Fibroblast of skin of left quadriceps (primary cell): ENCODE results near the gene RFT1.

ENCODE experiments used
- DNase-seq, 2 experiments: peaks; one replicate each; pipeline ENCODE4 v3.0.0-alpha.2; 2013; ENCODE audit warnings: low read depth in 2 of 2

RFT1 gene

DNA sequence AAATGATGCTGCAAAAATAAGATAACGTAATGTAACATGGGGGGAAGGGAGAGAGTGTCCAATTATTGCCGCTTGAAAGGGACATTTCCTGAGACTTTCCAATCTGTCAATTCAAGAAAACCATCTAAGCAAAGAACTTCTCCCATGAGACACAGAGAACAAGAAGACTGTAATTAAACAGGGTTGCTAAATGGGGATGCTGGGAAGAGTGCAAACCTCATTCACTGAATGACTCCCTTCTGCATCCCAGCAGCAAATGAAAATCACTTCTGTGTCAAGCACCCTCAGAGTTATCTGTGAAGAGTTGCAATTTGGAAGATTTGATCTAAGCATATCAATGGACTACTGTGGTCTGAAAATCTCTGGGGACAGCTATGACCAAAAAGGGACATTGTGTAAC is 3.6 kb downstream of the RFT1 start:
- DNase-seq, result no peak

DNA sequence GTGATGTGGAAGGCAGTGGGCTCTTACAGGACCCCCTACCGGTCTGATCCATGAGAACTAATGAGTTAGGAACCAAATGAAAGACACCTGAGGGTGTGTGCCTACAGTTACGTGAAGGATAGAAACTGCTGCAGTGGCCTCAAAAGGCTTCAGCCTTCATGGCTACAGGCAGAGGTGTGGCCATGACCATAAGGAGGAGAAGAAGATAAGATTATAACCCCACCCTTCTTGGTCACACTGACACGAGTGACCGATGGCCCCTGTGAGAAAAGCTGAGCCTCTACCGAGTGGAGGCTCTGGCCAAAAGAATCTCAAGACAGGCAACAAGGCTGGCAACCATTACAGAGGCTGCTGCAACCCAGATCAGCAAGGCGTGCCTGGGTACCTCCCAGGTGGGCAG is 6.3 kb downstream of the RFT1 start:
- DNase-seq, result no peak

DNA sequence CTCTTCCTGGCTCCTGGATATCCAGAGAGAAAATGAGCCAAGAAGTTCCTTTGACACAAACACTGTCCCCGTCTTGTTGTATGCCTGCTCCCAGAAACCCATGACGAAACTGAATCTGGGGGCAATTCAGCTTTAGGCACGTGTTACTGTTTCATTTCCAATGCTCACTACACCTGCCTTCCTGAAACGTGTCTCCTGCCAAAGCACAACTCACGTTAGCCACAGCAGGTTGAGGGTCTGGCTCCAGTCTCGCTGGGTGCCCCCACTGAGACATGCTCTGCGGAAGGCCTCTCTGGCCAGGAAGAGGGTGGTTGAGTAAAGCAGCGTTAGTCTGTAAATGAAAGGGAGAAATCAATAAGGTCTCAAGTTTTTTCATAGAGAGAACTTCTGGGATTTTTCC is 6.7 kb downstream of the RFT1 start:
- no peak for DNase-seq

DNA sequence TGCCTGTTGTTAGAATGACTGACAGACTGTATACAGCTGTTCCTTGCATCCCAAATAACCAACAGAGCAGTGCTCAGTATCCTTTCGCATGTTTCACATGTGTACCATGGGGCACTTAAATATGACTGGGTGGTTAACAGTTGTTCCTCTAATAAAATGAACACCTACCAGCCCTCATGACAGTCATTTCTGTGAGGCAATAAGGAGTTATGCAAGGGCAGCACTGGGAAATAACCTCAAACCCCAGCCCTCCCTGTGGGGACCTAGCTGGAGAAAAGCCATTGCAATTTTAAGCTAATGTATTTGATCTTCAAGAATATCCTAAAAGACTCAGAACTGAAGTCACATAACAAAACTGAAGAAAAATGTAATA is 7.3 kb downstream of the RFT1 start:
- DNase-seq, result no peak

DNA sequence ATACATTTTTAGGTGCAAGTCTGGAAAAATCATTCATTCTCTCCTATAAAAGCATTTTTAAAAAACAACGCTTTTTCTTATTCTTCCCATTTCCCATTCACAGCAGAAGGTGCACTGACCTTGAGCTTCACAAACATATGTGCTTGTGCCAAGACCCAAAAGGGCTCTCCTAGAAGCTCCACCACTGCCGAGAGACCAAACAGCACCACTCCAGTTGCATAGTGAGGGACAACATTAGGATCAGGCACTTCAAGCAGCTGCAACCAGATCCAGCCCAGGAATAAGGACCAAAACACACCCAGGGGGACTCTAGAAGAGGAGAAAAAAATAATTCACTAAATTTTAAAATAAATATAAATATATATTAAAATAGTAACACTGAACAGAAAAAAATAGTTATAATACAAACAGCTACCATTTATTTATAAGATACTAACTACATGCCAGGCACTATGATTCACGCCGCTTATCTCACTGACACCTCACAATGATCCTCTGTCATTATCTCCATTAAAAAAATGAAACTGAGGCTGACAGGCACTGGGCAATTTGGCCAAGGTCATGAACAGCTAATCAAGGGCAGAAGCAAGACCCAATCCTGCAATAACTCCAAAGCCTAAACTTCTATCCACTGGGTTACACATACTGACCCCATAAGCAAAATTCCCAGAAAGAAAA is 7.8 kb downstream of the RFT1 start:
- DNase-seq, result no peak

DNA sequence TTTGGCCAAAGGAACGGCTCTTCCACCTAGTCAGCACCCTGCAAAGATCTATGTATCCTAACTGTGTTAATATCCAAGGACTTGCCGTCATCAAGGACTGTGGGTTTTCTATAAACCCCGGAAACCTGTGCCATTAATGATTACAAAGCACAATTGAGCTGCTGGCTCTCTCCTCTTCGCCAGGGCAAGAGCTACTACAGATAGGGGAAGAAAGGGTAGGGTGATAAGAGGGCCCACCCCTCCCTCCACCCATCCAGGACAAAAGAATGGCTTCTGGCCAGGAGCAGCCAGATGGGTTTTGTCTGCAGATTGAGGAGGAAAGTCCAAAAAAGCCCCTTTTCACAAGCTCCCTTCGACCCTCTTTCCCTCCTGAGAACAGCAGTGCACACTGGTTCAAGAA is 9.9 kb downstream of the RFT1 start:
- DNase-seq, result no peak

DNA sequence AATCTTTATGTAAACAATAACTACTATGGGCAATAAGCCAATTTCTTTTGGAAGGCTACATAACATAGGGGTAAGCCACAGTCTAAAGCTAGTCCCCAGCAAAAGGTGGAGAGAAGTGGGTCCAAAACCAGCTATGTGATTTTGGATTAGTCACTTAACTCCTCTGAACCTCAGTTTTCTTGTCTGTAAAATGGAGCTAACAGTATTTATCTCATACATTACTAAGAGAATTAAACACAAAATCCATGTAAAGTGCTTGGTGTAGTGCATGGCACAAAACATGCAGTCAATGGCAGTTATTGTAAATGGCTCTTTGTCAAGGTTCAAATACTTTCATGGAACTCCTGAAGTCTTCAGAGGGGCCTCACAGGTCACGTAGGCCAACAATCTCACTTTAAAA is 13.3 kb downstream of the RFT1 start:
- no peak for DNase-seq

DNA sequence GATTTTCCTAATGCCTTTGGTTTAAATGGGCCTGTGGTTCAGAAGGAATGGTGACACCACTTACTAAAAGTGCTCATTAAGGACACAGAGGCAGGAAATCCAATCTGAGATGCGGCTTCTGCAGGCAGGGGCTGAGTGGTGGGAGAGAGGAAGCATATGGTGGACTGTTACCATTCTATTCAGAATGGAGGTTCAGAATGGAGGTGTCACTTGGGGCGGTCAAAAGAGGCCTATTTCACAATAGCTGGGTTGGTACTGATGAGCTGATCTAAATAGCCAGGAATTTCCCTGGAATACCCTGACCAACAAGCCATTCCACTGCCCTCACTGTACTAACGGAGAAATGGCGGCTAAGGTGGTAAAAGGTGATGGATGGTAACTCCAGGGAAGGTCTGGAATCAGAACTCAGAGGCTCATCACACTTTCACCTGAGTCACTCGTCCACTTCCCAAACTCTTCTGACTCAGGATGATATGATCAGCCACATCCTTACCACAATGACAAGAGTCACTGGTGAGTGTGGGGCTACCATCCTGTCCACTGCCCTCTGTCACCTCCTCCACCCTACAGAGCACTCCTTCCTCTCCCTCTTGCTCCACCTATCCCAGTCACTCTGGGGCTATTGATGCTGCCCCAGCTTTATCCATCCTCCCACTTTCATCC is 15.7 kb downstream of the RFT1 start:
- no peak for DNase-seq

DNA sequence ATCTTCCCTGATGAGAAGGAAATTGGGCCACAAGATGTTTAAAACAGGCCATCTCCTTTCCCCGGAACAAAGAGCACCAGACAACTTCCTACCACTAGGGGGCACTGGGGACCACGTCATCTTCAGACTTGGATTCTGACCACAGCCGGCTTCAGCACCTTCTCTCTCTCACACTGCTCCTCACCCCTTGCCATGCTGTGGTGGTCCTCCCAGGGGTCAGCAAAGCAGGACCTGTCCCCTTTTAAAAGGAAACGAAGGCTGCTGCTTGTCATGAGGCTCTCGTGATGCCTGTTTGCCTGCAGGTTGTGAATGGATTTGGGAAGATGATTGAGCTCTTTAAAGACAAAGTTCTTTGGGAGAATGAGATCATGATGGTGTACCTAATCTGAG is 16.2 kb downstream of the RFT1 start:
- peak; percentile 40 to 43 for DNase-seq

DNA sequence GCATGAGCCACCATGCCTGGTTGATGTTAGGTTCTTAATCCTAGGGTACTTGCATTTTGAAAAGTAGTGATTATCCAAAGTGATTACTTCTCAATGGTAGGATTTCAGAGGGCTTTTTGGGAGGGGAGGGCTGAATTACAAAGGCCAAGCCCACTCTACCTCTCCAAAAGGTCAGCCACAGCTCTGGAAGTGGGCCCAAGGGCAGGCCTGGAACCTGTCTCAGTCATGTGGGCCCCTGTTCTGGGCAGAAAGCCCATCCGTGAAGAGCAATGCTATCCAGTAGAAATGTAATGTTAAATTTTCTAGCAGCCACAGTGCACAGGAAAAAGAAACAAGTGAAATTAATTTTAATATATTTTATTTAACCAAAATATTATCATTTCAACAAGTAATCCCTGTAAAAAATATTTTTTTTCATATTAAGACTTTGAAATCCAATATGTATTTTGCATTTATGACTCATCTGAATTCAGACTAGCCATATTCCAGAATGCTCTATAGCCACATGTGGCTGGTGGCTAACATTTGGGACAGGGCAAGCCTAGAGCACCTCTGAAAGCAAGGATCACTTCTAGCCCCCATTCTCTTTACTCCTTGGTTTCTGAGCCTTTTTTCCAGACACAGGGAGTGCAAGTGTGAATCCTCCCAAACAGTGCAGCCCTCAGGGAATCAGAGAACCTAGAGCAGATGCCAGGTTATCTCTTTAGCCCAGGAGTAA is 16.8 kb downstream of the RFT1 start:
- no peak for DNase-seq

DNA sequence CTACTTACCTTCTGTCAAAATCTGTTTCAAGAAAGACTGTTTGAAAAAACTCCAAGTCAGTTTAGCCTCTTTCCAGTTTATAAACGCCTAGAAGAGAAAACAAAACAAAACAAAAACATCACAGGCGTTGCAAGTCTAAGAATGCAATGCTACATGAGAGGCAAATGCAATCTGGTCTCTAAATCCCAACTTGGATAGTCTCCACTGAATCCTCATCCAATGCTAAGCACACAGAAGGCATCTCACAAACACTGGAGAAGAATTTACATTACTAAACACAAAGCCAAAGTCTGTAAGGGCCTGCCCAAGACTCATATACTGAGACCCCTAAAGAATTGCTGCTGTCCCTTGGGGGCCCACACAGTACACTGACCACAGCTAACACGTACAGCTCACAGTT is 18.4 kb downstream of the RFT1 start:
- DNase-seq, result no peak

DNA sequence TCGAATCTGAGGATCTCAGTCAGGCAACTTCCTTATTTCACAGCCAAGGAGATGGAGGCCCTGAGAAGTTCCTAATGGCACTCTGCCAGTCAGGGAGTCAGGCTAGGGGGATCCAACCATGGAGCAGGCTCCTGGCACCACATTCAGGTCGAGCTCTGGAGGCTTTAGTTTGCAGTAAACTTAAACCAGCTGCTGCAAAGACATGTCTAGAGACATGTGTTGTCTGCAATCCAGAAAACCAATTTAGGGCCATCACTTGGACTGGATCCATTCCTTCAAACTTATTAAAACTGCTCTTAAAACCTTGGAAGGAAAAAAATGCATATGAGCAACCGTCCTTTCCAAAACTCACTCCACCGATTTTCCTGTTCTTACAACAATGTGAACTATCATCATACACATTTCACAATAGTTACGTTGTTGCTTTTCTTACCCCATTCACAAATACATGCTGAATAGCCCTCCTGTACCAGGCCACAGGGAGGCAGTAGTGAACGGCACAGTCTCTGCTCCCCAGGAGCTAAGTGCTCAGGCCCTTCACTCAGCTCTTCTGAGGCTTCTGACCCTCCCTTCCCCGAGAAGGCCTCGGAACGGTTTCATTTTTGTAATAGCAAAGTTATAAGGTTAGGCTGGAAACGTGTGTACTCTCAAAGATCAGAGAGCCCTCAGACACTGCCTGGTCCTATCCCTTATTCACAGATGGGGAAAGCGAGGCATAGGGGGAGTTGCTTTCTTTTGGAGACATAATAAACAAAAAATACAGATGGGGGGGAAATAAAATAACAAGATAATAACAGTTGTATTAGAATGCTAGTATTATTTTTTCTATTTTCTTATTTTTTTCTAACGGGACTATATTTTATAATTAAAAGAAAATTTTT is 20.1 kb downstream of the RFT1 start:
- peak; percentile 58 for DNase-seq

DNA sequence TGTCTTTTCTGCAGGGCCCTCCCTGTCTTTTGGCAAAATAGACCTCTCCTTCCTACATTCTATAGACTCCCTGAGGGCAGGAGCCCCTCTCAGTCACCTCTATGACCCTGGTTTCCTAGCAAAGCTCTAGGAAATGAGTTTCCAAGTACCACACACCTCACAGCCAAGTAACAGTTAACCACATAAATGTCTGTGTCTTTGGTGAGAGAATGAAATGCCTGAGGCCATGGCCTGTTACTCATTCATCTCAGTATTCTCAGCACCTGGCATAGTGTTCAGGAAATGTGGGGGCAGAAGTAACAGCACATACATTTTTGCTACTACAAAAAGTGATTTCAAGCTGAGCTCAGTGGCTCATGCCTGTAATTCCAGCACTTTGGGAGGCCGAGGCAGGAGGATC is 21.0 kb downstream of the RFT1 start:
- peak; percentile 6 to 16 for DNase-seq

DNA sequence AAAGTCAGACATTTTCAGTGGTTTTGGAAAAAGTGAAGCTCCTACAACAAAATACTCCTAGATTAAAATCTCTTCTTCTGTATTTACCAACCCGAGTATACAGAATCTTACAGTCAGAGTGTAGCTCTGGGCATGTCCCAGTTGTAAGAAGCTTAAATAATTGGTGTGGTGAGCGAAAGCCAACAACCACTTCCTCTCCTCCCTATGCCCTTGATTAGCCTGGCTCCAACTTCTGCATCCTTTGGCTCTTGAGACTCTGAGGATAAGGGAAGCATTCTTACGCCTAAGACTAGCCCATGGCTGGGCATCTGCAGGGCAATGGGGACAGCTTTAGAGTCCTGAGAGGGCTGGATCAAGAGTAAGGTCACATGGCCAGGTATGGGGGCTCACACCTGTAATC is 25.5 kb downstream of the RFT1 start:
- DNase-seq, result no peak

DNA sequence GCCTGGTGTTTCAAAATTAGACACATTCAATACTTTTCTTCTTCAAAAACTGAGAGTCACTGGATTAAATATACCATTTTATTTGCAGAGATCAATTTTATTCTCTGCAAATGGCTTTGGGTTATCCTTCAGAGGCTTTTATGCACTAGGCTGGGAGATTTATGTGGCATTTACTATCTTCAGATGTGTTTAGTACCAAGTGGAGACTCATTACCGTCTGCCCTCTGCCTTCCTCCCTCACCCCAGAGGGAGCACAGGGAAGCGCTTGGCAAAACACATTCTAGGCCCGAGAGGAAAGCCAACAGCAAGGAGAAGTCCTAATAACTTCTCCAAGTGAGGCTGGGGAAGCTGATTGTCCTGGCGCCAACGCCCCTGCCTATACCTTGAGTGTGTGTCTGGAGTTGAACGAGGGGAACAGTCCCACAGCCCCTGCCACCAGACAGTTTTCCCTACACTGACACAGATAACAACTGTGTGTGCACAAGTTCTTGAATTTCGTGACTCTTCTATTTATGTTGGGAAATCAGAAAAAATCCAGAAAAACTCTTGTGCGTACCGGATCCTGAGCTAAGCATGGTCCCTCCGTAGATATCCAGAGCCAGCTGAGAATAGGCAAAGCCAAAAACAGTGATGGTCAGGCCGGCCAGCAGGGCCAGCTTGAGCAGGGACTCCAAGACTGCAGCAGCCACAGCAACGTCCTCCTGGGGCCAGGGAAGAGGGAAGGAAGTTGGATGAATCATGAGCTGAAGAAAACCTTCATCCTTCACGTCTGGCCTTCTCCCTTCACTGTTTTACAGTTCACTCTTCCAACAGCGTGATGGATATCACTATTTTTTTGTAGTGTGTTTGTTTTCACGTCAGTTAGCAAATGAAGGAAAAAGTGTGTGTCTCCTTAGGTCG is 26.6 kb downstream of the RFT1 start:
- DNase-seq, result no peak

DNA sequence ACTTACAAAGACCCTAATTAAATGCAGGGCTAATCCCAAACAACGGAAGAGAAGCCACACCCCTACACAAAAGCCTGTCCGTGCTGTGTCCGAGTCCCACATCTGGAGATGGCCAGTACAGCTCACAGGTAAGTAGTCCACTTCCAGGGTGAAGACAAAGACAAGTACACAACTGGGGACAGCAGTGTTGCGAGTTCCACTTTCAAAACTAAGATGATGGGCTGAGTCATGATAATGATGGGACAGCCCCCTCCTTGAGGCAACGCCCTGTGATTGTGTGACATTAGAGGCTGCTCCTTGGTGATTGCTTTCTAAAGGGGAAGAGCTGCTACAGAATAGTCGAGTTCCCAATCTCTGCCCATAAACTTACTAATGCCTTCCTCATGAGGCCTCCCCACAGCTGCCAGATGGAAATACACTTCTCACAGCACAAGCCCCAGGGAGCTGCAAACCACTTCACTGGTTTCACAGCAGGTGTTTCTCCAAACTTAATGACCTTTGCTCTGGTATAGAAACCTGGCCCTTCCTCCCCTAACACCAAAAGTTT is 27.6 kb downstream of the RFT1 start:
- no peak for DNase-seq

DNA sequence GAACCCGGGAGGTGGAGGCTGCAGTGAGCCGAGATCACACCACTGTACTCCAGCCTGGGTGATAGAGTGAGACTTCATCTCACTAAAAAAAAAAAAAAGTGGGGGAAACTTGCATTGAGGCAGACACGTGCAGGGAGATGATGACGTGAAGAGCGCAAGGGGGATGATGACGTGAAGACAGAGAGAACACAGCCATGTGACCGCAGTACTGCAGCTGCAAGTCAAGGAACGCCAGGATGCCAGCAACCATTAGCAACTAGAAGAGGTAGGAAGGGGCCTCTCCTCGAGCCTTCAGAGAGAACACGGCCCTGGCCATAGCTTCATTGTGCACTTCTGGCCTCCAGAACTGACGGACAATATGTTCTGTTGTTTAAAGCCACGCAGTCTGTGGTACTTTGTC is 28.3 kb downstream of the RFT1 start:
- no peak for DNase-seq

DNA sequence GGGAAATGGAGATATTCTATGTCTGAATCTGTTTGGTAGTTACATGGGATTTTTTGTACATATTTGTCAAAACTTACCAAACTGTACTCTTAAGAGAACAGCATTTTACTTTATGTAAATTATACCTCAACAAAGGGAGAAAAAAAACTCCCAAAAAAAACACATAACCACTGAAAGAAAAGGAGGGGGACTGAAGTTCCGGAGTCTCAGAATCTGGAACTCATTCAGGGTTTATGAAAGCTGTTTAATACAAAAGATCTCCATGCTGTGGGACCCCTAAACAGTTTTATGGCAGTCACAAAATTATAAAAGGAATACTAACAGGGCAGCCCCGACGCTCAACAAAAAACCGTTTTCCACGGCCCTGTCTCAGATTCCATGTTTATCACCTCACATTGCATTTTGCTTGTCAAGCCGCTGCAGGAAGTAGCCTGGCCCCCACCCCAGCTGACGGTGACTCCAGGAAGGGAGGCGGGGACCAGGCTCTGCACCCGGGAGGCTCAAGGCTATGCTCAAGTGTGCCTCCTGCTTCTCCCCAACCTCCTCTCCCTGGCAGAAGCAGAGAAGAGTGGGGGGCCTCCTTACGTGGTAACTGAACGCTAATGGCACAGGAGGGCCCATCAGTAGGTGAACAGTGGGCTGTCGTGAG is 29.3 kb downstream of the RFT1 start:
- DNase-seq, result no peak

DNA sequence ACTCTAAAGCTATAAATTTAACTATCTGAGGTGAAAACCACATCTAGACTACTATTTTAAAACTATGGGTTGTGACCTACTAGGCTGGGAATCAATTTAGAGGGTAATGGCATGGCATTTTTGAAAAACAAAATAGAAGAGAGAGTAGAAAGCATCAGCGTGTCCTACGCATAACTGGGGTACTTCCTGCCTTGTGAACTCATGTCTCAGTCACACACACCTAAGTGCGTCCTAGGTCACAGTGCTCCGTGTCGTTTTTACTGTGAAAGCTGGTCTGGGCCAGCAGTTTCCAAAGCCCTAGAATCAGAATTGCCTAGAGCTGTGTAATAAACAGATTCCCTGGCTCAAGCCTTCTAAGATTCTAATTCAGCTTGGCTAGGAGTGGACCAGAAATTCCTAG is 32.3 kb downstream of the RFT1 start:
- DNase-seq, result no peak

DNA sequence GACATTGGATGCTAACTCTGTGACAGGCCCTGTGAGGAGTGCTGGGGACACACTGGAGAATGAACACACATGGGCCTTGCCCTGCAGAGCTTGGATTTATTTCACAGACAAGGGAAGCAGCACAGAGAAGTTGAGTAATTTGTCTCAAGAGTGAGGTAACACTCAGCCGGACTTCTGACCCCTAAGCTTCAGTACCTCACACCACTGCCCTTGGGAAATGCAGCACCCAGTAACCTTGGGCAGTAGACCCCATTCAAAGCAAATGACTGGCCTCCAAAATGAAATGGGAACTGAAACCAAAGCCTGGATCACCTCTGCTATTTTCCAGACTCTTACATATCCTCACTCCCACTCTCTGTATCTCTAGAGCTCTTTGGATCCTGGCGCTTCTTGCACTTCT is 37.3 kb downstream of the RFT1 start:
- no peak for DNase-seq
